ENCODE results near the gene RAF1. TPM values are rescaled to one million over a fixed set of nuclear protein-coding genes. Genes with fewer than 3 reads are reported as not detected.

RAF1 gene
- 100 to 1,000 TPM in 1 of 4 donors, 10 to 100 TPM in 3; 73.2 to 107 (median 84.2) TPM for total RNA-seq

GRCh38 chr3:12663936-12664908 lies at the start of gene RAF1:
Gene RAF1 (minus strand): TSS chr3:12664117. CDS start chr3:12618721, 45,396 bp downstream.
- no peaks in the 10 kb centered on the region for H3K27me3 ChIP-seq
- H3K9me3 ChIP-seq = no peaks in the 10 kb centered on the region
- WGBS, 2 donors = 1 to 2% methylated on average over 16 to 17 of the region's 62 CpGs
- H3K4me1 ChIP-seq = peaks cover 9 to 44% (median 31%) of the 10 kb centered on the region in 3 donors
- peak; percentile 89 for DNase-seq
- intact Hi-C loops (cut with DNase I) = no loop called here
- H3K4me3 ChIP-seq = peak within 1 kb of the TSS; percentile 98 to 99 (median 98)
- TF ChIP-seq CTCF (IDR thresholded peaks at IDR 0.05) (peak in 1 of 6 experiments; percentile 2), POLR2A (IDR thresholded peaks at IDR 0.05) (peak in 3 of 4 donors; percentile 71 to 86 (median 81))
- H3K36me3 ChIP-seq = no peaks in the 10 kb centered on the region
- peak within 1 kb of the TSS; percentile 99 to 100 (median 100) for H3K27ac ChIP-seq

- no peak for DNase-seq
- no peak overlapping the region for H3K27ac ChIP-seq
- 56 to 62% methylated on average over 2 to 3 of the region's 4 CpGs for WGBS, 2 donors
- no peaks in the 10 kb centered on the region for H3K4me1 ChIP-seq
- H3K27me3 ChIP-seq = no peaks in the 10 kb centered on the region
- H3K4me3 ChIP-seq = no peak overlapping the region
- intact Hi-C loops (cut with DNase I) = no loop called here
- no peaks in the 10 kb centered on the region for H3K36me3 ChIP-seq
- no peak for TF ChIP-seq CTCF (IDR thresholded peaks at IDR 0.05)
- TF ChIP-seq POLR2A (IDR thresholded peaks at IDR 0.05) = no peak
- H3K9me3 ChIP-seq = no peaks in the 10 kb centered on the region
Observed at GRCh38 chr3:12710062-12710461, 46.1 kb upstream of the RAF1 start.

- Histone ChIP-seq H3K27ac (no peak overlapping the region), H3K36me3 (no peaks in the 10 kb centered on the region), H3K27me3 (no peaks in the 10 kb centered on the region), H3K4me3 (no peak overlapping the region), H3K9me3 (no peaks in the 10 kb centered on the region), H3K4me1 (peaks cover 0 to 2% (median 0%) of the 10 kb centered on the region in 3 donors)
- DNase-seq = no peak
- intact Hi-C loops (cut with DNase I) = loop anchor here (10.0 kb wide), 1 partner anchor 135 kb away; the partner anchor contains the start of gene RPL32
- WGBS, 2 donors = 71 to 89% methylated on average over 3 of the region's 3 CpGs
- no peak for TF ChIP-seq CTCF (IDR thresholded peaks at IDR 0.05)
- no peak for TF ChIP-seq POLR2A (IDR thresholded peaks at IDR 0.05)
Observed at GRCh38 chr3:12709334-12709733, 45.4 kb upstream of the RAF1 start.

- Histone ChIP-seq H3K4me1 (peaks cover 0 to 7% (median 0%) of the 10 kb centered on the region in 3 donors), H3K36me3 (no peaks in the 10 kb centered on the region), H3K27ac (no peak overlapping the region), H3K9me3 (no peaks in the 10 kb centered on the region), H3K27me3 (no peaks in the 10 kb centered on the region), H3K4me3 (no peak overlapping the region)
- DNase-seq = no peak
- intact Hi-C loops (cut with DNase I) = loop anchor here (10.0 kb wide), 1 partner anchor 136 kb away; the partner anchor contains the start of gene RPL32
- 45 to 50% methylated on average over 6 of the region's 6 CpGs for WGBS, 2 donors
- TF ChIP-seq CTCF (IDR thresholded peaks at IDR 0.05) = no peak
- no peak for TF ChIP-seq POLR2A (IDR thresholded peaks at IDR 0.05)
Observed at GRCh38 chr3:12708584-12709192, 44.8 kb upstream of the RAF1 start.
